Ovary (tissue), 9 donors: ENCODE measurements around the gene PKD1L1. TPM values are rescaled to one million over a fixed set of nuclear protein-coding genes. Genes with fewer than 3 reads are reported as not detected.

ENCODE experiments used
- DNase-seq, 5 donors: peaks; one replicate each; pipeline ENCODE4 v3.0.0-alpha.2; 2019 to 2020
- H3K27ac ChIP-seq, 2 donors: fragments of 200-600 bp; one replicate each; pipeline versions ENCODE4 v1.5.1 to v1.8.0; 2019 to 2022
- H3K27me3 ChIP-seq: fragments of 200-600 bp; one replicate; pipeline ENCODE4 v1.8.0; 2022
- H3K36me3 ChIP-seq: fragments of 200-600 bp; sonication (generic); one replicate; pipeline ENCODE4 v1.5.1; 2019
- H3K4me1 ChIP-seq: one replicate; pipeline ENCODE4 v1.8.1; 2013; ENCODE audit warnings: mild to moderate bottlenecking, moderate library complexity; ENCODE audit not compliant: insufficient read depth
- H3K4me3 ChIP-seq: fragments of 200-600 bp; sonication (generic); one replicate; pipeline ENCODE4 v1.5.1; 2017
- H3K9me3 ChIP-seq, 2 donors: fragments of 200-600 bp in 1 of 2; sonication (generic) in 1 of 2; one replicate each; pipeline versions ENCODE4 v1.5.1 to v1.8.1; 2013 to 2019; ENCODE audit warnings: mild to moderate bottlenecking in 1 of 2, moderate library complexity in 1 of 2
- CTCF ChIP-seq, 3 donors: fragments of 450-650 bp in 2 of 3; fragments of 200-600 bp in 1 of 3; IDR thresholded peaks; one replicate each; pipeline versions ENCODE4 v1.5.1 to v1.8.0; 2016 to 2022; ENCODE audit warnings: antibody characterized with exemption in 3 of 3, mild to moderate bottlenecking in 1 of 3
- EP300 ChIP-seq: sonication (generic); formaldehyde crosslinking; IDR thresholded peaks from one replicate; pipeline ENCODE4 v1.6.1; 2017; ENCODE audit warnings: antibody characterized with exemption
- POLR2A ChIP-seq: fragments of 450-650 bp; IDR thresholded peaks from one replicate; pipeline ENCODE4 v1.6.1; 2017; ENCODE audit warnings: antibody characterized with exemption, mild to moderate bottlenecking, moderate library complexity
- WGBS, 3 donors: extraction: QIAGEN DNeasy Blood & Tissue Kit in 1 of 3; methylation state at CpG; one replicate each; pipeline versions ENCODE4 v1.1.5 to v1.1.7; 2013 to 2017; 5-methylcytosine and 5-hydroxymethylcytosine counted together
- intact Hi-C, 4 donors: fragments of 100-400 bp; cut with DNase I; formaldehyde crosslinking; loops; one replicate each; pipeline versions ENCODE4 v1.11.0 to v1.15.1; 2022 to 2023
- polyA plus RNA-seq, 2 donors: library from polyadenylated mRNA; stranded (reverse); fragments of 200-250 nt in 1 of 2; fragments of 350-450 nt in 1 of 2; fragmentation: Illumina TruSeq in 1 of 2; extraction: RNeasy Lipid Tissue Mini Kit (QIAGEN cat#74804) in 1 of 2; gene quantifications; one replicate each; pipeline ENCODE4 v1.2.3, GENCODE V29; 2013 to 2014
- total RNA-seq, 7 donors: library from RNA; depleted of rRNA in 2 of 7; stranded (reverse); fragments of >200 nt in 2 of 7; fragmentation: NEBNext Ultra II Directional in 3 of 7; extraction: Animal tissue kit (Norgen Biotek cat#: 25700) in 3 of 7; gene quantifications; one replicate each; pipeline versions ENCODE4 v1.1.0 to v1.2.4, GENCODE V29; 2016 to 2023
- donor health status: DM: no; HTN: no; CAD: no; lungs with moderate emphysema.
- donor health status: DM: no; HTN: no; CAD: no.
- donor health status: Bipolar disorder and iron deficiency.
- donor health status: DM: yes; HTN: yes; CAD: no.
- donor health status: DM: no; HTN: no; CAD: no.
- donor health status: DM: yes; HTN: yes; CAD: no.

The PKD1L1 gene
- total and polyA plus RNA-seq, 9 donors, result 0.11 to 0.48 (median 0.22) TPM

GRCh38 chr7:47782022-47782421 lies 166.2 kb downstream of the PKD1L1 start:
- H3K4me1 ChIP-seq, result peaks cover 13% of the 10 kb centered on the region

DNA sequence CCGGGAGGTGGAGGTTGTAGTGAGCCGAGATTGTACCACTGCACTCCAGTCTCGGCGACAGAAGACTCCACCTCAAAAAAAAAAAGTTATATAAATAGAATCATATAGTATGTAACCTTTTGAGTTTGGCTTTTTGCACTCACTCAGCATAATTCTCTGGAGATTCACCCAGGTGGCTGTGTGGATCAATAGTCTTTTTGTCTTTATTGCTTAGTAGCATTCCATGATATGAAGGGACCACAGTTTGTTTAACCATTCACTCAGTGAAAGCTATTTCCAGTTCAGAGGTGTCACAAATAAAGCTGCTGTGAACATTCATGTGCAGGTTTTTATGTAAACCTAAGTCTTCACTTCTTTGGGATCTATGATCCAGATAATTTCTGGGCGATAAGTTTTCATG lies 167.7 kb downstream of the PKD1L1 start:
- no peak for DNase-seq
- TF ChIP-seq CTCF (IDR thresholded peaks at IDR 0.05) (no peak), POLR2A (no peak), EP300 (no peak)
- H3K27ac ChIP-seq, result no peak overlapping the region
- no peaks in the 10 kb centered on the region for H3K9me3 ChIP-seq
- intact Hi-C loops, result no loop called here
- no peaks in the 10 kb centered on the region for H3K27me3 ChIP-seq
- no peak overlapping the region for H3K4me3 ChIP-seq
- WGBS, 3 donors, result 98 to 99% (median 99%) methylated on average over 5 of the region's 5 CpGs
- H3K36me3 ChIP-seq, result no peaks in the 10 kb centered on the region
- H3K4me1 ChIP-seq, result peaks cover 6% of the 10 kb centered on the region

More at GRCh38 chr7:47782022-47782421, 166.2 kb downstream of the PKD1L1 start:
- intact Hi-C loops, result no loop called here
- no peak overlapping the region for H3K27ac ChIP-seq
- TF ChIP-seq EP300 (no peak), POLR2A (no peak), CTCF (IDR thresholded peaks at IDR 0.05) (no peak)
- no peaks in the 10 kb centered on the region for H3K27me3 ChIP-seq
- H3K9me3 ChIP-seq, result no peaks in the 10 kb centered on the region
- H3K4me3 ChIP-seq, result no peak overlapping the region
- H3K36me3 ChIP-seq, result no peaks in the 10 kb centered on the region
- no peak for DNase-seq

DNA sequence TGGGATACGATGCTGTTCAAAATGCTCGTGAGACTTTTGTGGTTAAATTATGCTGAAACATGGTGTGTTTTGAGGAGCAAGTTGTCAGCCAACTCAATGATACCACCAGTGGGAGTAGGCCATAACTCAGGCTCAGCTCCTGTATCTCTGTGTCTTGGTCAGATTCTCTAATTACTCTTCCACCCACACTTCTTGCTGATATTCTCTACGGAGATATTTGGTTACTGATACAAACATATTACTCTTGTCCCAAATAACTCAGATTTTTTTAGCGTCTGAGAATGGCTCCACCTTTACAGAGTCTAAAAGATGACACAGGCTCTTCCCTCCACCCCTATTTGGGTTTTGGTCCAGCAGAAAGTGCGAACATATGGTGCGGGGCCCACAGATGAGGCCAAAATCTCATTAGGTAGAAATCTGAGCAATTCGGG lies 168.9 kb downstream of the PKD1L1 start:
- no peaks in the 10 kb centered on the region for H3K36me3 ChIP-seq
- no peaks in the 10 kb centered on the region for H3K27me3 ChIP-seq
- H3K27ac ChIP-seq, result no peak overlapping the region
- intact Hi-C loops, result no loop called here
- no peak overlapping the region for H3K4me3 ChIP-seq
- no peak for TF ChIP-seq CTCF (IDR thresholded peaks at IDR 0.05)
- no peak for TF ChIP-seq EP300
- no peak for TF ChIP-seq POLR2A
- WGBS, 3 donors, result 46 to 53% (median 47%) methylated on average over 7 of the region's 7 CpGs
- no peak for DNase-seq
- no peaks in the 10 kb centered on the region for H3K9me3 ChIP-seq
- peaks cover 4% of the 10 kb centered on the region for H3K4me1 ChIP-seq

- Histone ChIP-seq H3K36me3 (no peaks in the 10 kb centered on the region), H3K27me3 (no peaks in the 10 kb centered on the region), H3K4me1 (peaks cover 1% of the 10 kb centered on the region), H3K27ac (no peak overlapping the region), H3K9me3 (no peaks in the 10 kb centered on the region), H3K4me3 (no peak overlapping the region)
- 91 to 94% (median 92%) methylated on average over 4 of the region's 4 CpGs for WGBS, 3 donors
- no peak for TF ChIP-seq POLR2A
- TF ChIP-seq CTCF (IDR thresholded peaks at IDR 0.05), result no peak
- TF ChIP-seq EP300, result no peak
- DNase-seq, result no peak
- intact Hi-C loops, result no loop called here
Observed at GRCh38 chr7:47778153-47778661, 170.1 kb downstream of the PKD1L1 start.
